Measurements from ENCODE around the gene TM9SF4. TPM values are rescaled to one million over a fixed set of nuclear protein-coding genes. Genes with fewer than 3 reads are reported as not detected.

The TM9SF4 gene
- total RNA-seq, 2 experiments from 2014 or later = 36.8 to 44.2 TPM

GRCh38 chr20:32139947-32140346, 30.4 kb downstream of the TM9SF4 start:
- no peaks in the 10 kb centered on the region for H3K4me1 Mint-ChIP-seq
- H3K4me3 Mint-ChIP-seq = no peak overlapping the region
- CTCF ChIA-PET = no interaction called here
- no peaks in the 10 kb centered on the region for H3K27me3 Mint-ChIP-seq
- H3K36me3 Mint-ChIP-seq (ENCODE audit: low read depth) = peaks cover 51% of the 10 kb centered on the region
- H3K9me3 Mint-ChIP-seq = no peaks in the 10 kb centered on the region
- H3K27ac Mint-ChIP-seq = peak overlapping the region; percentile 32
- DNase-seq = no peak
- POLR2A ChIA-PET = no interaction called here

- Mint-ChIP-seq H3K4me3 (no peak overlapping the region), H3K36me3 (ENCODE audit: low read depth) (peaks cover 58% of the 10 kb centered on the region), H3K27ac (no peak overlapping the region), H3K27me3 (no peaks in the 10 kb centered on the region), H3K4me1 (no peaks in the 10 kb centered on the region), H3K9me3 (no peaks in the 10 kb centered on the region)
- POLR2A ChIA-PET = no interaction called here
- DNase-seq = no peak
- CTCF ChIA-PET = no interaction called here
These were observed 31.1 kb downstream of the TM9SF4 start for GRCh38 chr20:32140603-32141002.

GRCh38 chr20:32141465-32141980, 32.0 kb downstream of the TM9SF4 start:
- Mint-ChIP-seq H3K27ac (no peak overlapping the region), H3K27me3 (no peaks in the 10 kb centered on the region)
- POLR2A ChIA-PET = no interaction called here

GRCh38 chr20:32142088-32142487, 32.6 kb downstream of the TM9SF4 start:
- no peak overlapping the region for H3K27ac Mint-ChIP-seq
- ChIA-PET CTCF (interaction anchor here (0.6 to 0.7 kb wide), 2 partner anchors 9 to 13 kb away, joined by 3 to 4 read pairs; no protein-coding TSS in a partner anchor), POLR2A (no interaction called here)
- H3K4me1 Mint-ChIP-seq = no peaks in the 10 kb centered on the region
- no peak overlapping the region for H3K4me3 Mint-ChIP-seq
- DNase-seq = no peak
- no peaks in the 10 kb centered on the region for H3K27me3 Mint-ChIP-seq
- no peaks in the 10 kb centered on the region for H3K9me3 Mint-ChIP-seq
- H3K36me3 Mint-ChIP-seq (ENCODE audit: low read depth) = peaks cover 68% of the 10 kb centered on the region

More at GRCh38 chr20:32141465-32141980, 32.0 kb downstream of the TM9SF4 start:
- H3K4me1 Mint-ChIP-seq = no peaks in the 10 kb centered on the region
- no peak overlapping the region for H3K4me3 Mint-ChIP-seq
- CTCF ChIA-PET = interaction anchor here (0.7 kb wide), 1 partner anchor 12 kb away, joined by 3 read pairs; no protein-coding TSS in a partner anchor
- no peak for DNase-seq
- peaks cover 67% of the 10 kb centered on the region for H3K36me3 Mint-ChIP-seq (ENCODE audit: low read depth)
- H3K9me3 Mint-ChIP-seq = no peaks in the 10 kb centered on the region

- H3K27ac Mint-ChIP-seq = no peak overlapping the region
- no peaks in the 10 kb centered on the region for H3K9me3 Mint-ChIP-seq
- no peaks in the 10 kb centered on the region for H3K27me3 Mint-ChIP-seq
- no peak for DNase-seq
- ChIA-PET CTCF (interaction anchor here (1.2 kb wide), 1 partner anchor 12 kb away, joined by 5 read pairs; no protein-coding TSS in a partner anchor), POLR2A (no interaction called here)
- H3K4me1 Mint-ChIP-seq = no peaks in the 10 kb centered on the region
- peaks cover 63% of the 10 kb centered on the region for H3K36me3 Mint-ChIP-seq (ENCODE audit: low read depth)
- H3K4me3 Mint-ChIP-seq = no peak overlapping the region
These were observed 33.5 kb downstream of the TM9SF4 start for GRCh38 chr20:32142991-32143390.

- H3K27me3 Mint-ChIP-seq = no peaks in the 10 kb centered on the region
- H3K4me3 Mint-ChIP-seq = no peak overlapping the region
- CTCF ChIA-PET = no interaction called here
- H3K36me3 Mint-ChIP-seq (ENCODE audit: low read depth) = peaks cover 59% of the 10 kb centered on the region
- no peaks in the 10 kb centered on the region for H3K4me1 Mint-ChIP-seq
- no peaks in the 10 kb centered on the region for H3K9me3 Mint-ChIP-seq
- no peak overlapping the region for H3K27ac Mint-ChIP-seq
- POLR2A ChIA-PET = no interaction called here
- DNase-seq = no peak
These were observed 35.6 kb downstream of the TM9SF4 start for GRCh38 chr20:32144898-32145662.

GRCh38 chr20:32149566-32150170, 40.2 kb downstream of the TM9SF4 start:
- Mint-ChIP-seq H3K9me3 (no peaks in the 10 kb centered on the region), H3K27me3 (no peaks in the 10 kb centered on the region), H3K4me1 (no peaks in the 10 kb centered on the region), H3K4me3 (no peak overlapping the region), H3K36me3 (ENCODE audit: low read depth) (peaks cover 47% of the 10 kb centered on the region), H3K27ac (no peak overlapping the region)
- DNase-seq = no peak
- ChIA-PET CTCF (interaction anchor here (0.8 to 1.3 kb wide), 2 partner anchors 9 to 15 kb away, joined by 3 to 4 read pairs; no protein-coding TSS in a partner anchor), POLR2A (no interaction called here)

- Mint-ChIP-seq H3K27ac (no peak overlapping the region), H3K4me1 (no peaks in the 10 kb centered on the region), H3K4me3 (no peak overlapping the region), H3K36me3 (ENCODE audit: low read depth) (peaks cover 41% of the 10 kb centered on the region), H3K27me3 (no peaks in the 10 kb centered on the region), H3K9me3 (no peaks in the 10 kb centered on the region)
- CTCF ChIA-PET = interaction anchor here (0.8 to 1.3 kb wide), 3 partner anchors 13 to 21 kb away, joined by 3 to 7 read pairs (median 4); no protein-coding TSS in a partner anchor
- POLR2A ChIA-PET = no interaction called here
- DNase-seq = no peak
These were observed 40.9 kb downstream of the TM9SF4 start for GRCh38 chr20:32150291-32150848.

GRCh38 chr20:32152421-32153155, 43.1 kb downstream of the TM9SF4 start:
- no peaks in the 10 kb centered on the region for H3K4me1 Mint-ChIP-seq
- H3K9me3 Mint-ChIP-seq = no peaks in the 10 kb centered on the region
- DNase-seq = no peak
- no peak overlapping the region for H3K4me3 Mint-ChIP-seq
- CTCF ChIA-PET = interaction anchor here (0.6 kb wide), 2 partner anchors 41 to 63 kb away, joined by 3 to 6 read pairs; no protein-coding TSS in a partner anchor
- H3K36me3 Mint-ChIP-seq (ENCODE audit: low read depth) = peaks cover 32% of the 10 kb centered on the region
- H3K27me3 Mint-ChIP-seq = no peaks in the 10 kb centered on the region
- no peak overlapping the region for H3K27ac Mint-ChIP-seq
- POLR2A ChIA-PET = no interaction called here

GRCh38 chr20:32153156-32153665, 43.7 kb downstream of the TM9SF4 start:
- H3K9me3 Mint-ChIP-seq = no peaks in the 10 kb centered on the region
- H3K27ac Mint-ChIP-seq = no peak overlapping the region
- CTCF ChIA-PET = no interaction called here
- DNase-seq = no peak
- H3K4me3 Mint-ChIP-seq = no peak overlapping the region
- H3K36me3 Mint-ChIP-seq (ENCODE audit: low read depth) = peaks cover 35% of the 10 kb centered on the region
- no peaks in the 10 kb centered on the region for H3K4me1 Mint-ChIP-seq
- POLR2A ChIA-PET = no interaction called here
- no peaks in the 10 kb centered on the region for H3K27me3 Mint-ChIP-seq

GRCh38 chr20:32153771-32154170, 44.3 kb downstream of the TM9SF4 start:
- Mint-ChIP-seq H3K27ac (no peak overlapping the region), H3K4me3 (no peak overlapping the region), H3K27me3 (no peaks in the 10 kb centered on the region), H3K36me3 (ENCODE audit: low read depth) (peaks cover 37% of the 10 kb centered on the region), H3K4me1 (no peaks in the 10 kb centered on the region), H3K9me3 (no peaks in the 10 kb centered on the region)
- POLR2A ChIA-PET = no interaction called here
- CTCF ChIA-PET = no interaction called here
- no peak for DNase-seq

Measured in activated CD4-positive, alpha-beta T cell treated with anti-CD3 and anti-CD28 coated beads, Interleukin-2, amount 10 ng/mL, durations not matched to agents 7 days and 5 days (primary cell).